ENCODE data around the gene COPB2.
"Not testable (repeated sequence)": the region's sequence is repeated elsewhere in the genome, so short reads cannot be mapped to it uniquely, and the experiment has no call there.

The COPB2 gene

GRCh38 chr3:139389552-139390368, at the start of gene COPB2:
COPB2 (minus strand) TSS chr3:139389647; CDS start chr3:139389550, 97 bp downstream.
- DNase-seq: peak; percentile 99

- DNase-seq: peak; percentile 25
These were observed 45.4 kb upstream of the COPB2 start for GRCh38 chr3:139434764-139435307.

- DNase-seq: no peak
These were observed 44.8 kb upstream of the COPB2 start for GRCh38 chr3:139434228-139434627.

- no peak for DNase-seq
These were observed 43.6 kb upstream of the COPB2 start for GRCh38 chr3:139433089-139433488.

GRCh38 chr3:139430493-139430892, 41.0 kb upstream of the COPB2 start:
- peak; percentile 3 for DNase-seq

- DNase-seq: peak; percentile 67
These were observed 38.0 kb upstream of the COPB2 start for GRCh38 chr3:139427283-139428060.

- no peak for DNase-seq
These were observed 36.4 kb upstream of the COPB2 start for GRCh38 chr3:139425745-139426400.

- DNase-seq: no peak
These were observed 33.8 kb upstream of the COPB2 start for GRCh38 chr3:139423232-139423631.

- no peak for DNase-seq
These were observed 32.0 kb upstream of the COPB2 start for GRCh38 chr3:139421460-139421859.

- DNase-seq: no peak
These were observed 31.6 kb upstream of the COPB2 start for GRCh38 chr3:139421040-139421439.

GRCh38 chr3:139418144-139418543, 28.7 kb upstream of the COPB2 start:
- no peak for DNase-seq

GRCh38 chr3:139416275-139416674, 26.8 kb upstream of the COPB2 start:
- no peak for DNase-seq

GRCh38 chr3:139414608-139415224, 25.3 kb upstream of the COPB2 start:
- DNase-seq: no peak

GRCh38 chr3:139412891-139413290, 23.4 kb upstream of the COPB2 start:
- not testable (repeated sequence) for DNase-seq

- not testable (repeated sequence) for DNase-seq
These were observed 11.7 kb upstream of the COPB2 start for GRCh38 chr3:139401155-139401554.

- no peak for DNase-seq
These were observed 7.3 kb upstream of the COPB2 start for GRCh38 chr3:139396707-139397106.

- DNase-seq: no peak
These were observed 4.7 kb upstream of the COPB2 start for GRCh38 chr3:139394116-139394515.

GRCh38 chr3:139388821-139389551, 461 bp downstream of the COPB2 start:
- no peak for DNase-seq

- DNase-seq: no peak
These were observed 1.4 kb downstream of the COPB2 start for GRCh38 chr3:139388077-139388476.

GRCh38 chr3:139382291-139382690, 7.2 kb downstream of the COPB2 start:
- not testable (repeated sequence) for DNase-seq

GRCh38 chr3:139380575-139380974, 8.9 kb downstream of the COPB2 start:
- no peak for DNase-seq

Measured in fibroblast of skin of right biceps (primary cell).